ENCODE results near the gene ZNF784.

ZNF784 gene

GRCh38 chr19:55655648-55656040 is 31.3 kb upstream of the ZNF784 start:
- no peak for DNase-seq

- peak; percentile 56 for DNase-seq
Measured at GRCh38 chr19:55654868-55655647, 30.7 kb upstream of the ZNF784 start, which contains the start of gene U2AF2. Gene U2AF2 (plus strand): TSS chr19:55655035. CDS start chr19:55655105, 70 bp downstream.

GRCh38 chr19:55654323-55654867 is 30.0 kb upstream of the ZNF784 start:
- DNase-seq = peak; percentile 98

GRCh38 chr19:55653651-55654322 is 29.4 kb upstream of the ZNF784 start:
- peak; percentile 95 for DNase-seq

- DNase-seq = no peak
Measured at GRCh38 chr19:55652311-55653128, 28.2 kb upstream of the ZNF784 start.

- DNase-seq = no peak
Measured at GRCh38 chr19:55651236-55651635, 26.9 kb upstream of the ZNF784 start.

GRCh38 chr19:55650602-55651230 is 26.4 kb upstream of the ZNF784 start:
- no peak for DNase-seq

GRCh38 chr19:55650126-55650557 is 25.8 kb upstream of the ZNF784 start:
- no peak for DNase-seq

GRCh38 chr19:55649268-55650125 is 25.1 kb upstream of the ZNF784 start:
- no peak for DNase-seq

- no peak for DNase-seq
Measured at GRCh38 chr19:55648585-55649267, 24.4 kb upstream of the ZNF784 start.

GRCh38 chr19:55647732-55648584 is 23.6 kb upstream of the ZNF784 start, which contains the start of gene CCDC106:
Gene CCDC106 (plus strand): TSS chr19:55648212. CDS start chr19:55649047, 835 bp downstream.
- no peak for DNase-seq

- no peak for DNase-seq
Measured at GRCh38 chr19:55646889-55647731, 22.7 kb upstream of the ZNF784 start.

GRCh38 chr19:55645512-55645881 is 21.1 kb upstream of the ZNF784 start:
- DNase-seq = no peak

- DNase-seq = no peak
Measured at GRCh38 chr19:55644842-55645511, 20.6 kb upstream of the ZNF784 start.

GRCh38 chr19:55644191-55644833 is 19.9 kb upstream of the ZNF784 start:
- DNase-seq = no peak

GRCh38 chr19:55643887-55644176 is 19.5 kb upstream of the ZNF784 start:
- no peak for DNase-seq

- DNase-seq = peak; percentile 31
Measured at GRCh38 chr19:55643003-55643886, 18.9 kb upstream of the ZNF784 start, which contains the start of gene ZNF581. Gene ZNF581 (plus strand): TSS chr19:55643649. CDS start chr19:55644572, 923 bp downstream.
